K562 (cell line): ENCODE results near the gene GTF2H2C_2.
"Not testable (repeated sequence)": the region's sequence is repeated elsewhere in the genome, so short reads cannot be mapped to it uniquely, and the experiment has no call there.

ENCODE experiments used
- ATF2 ChIP-seq: sonication (generic); formaldehyde crosslinking; IDR thresholded peaks from 2 replicates; pipeline ENCODE4 v1.8.1; 2022; ENCODE audit warnings: missing genetic modification reagents
- CTCF ChIP-seq, 3 experiments: IDR thresholded peaks in 2 of 3; conservative IDR thresholded peaks in 1 of 3; 2 replicates each; pipeline ENCODE4 v1.5.1; 2011 to 2012; ENCODE audit warnings: low read length in 3 of 3, mild to moderate bottlenecking in 3 of 3, control low read depth in 2 of 3, improper control_type of control experiment in 1 of 3, inconsistent platforms in 1 of 3, low read depth in 1 of 3, mixed read lengths in 1 of 3, moderate library complexity in 1 of 3; ENCODE audit not compliant: insufficient read depth in 2 of 3
- FOXJ3 ChIP-seq: sonication (generic); formaldehyde crosslinking; IDR thresholded peaks from 2 replicates; pipeline ENCODE4 v1.4.0; 2020; ENCODE audit warnings: mild to moderate bottlenecking, missing genetic modification reagents
- FOXP4 ChIP-seq: sonication (generic); formaldehyde crosslinking; IDR thresholded peaks from 2 replicates; pipeline ENCODE4 v1.8.0; 2022; ENCODE audit warnings: mild to moderate bottlenecking, missing genetic modification reagents, borderline replicate concordance
- HNRNPH1 ChIP-seq: fragments of 200-400 bp; formaldehyde crosslinking; optimal IDR thresholded peaks from 2 replicates; pipeline ENCODE3; 2017; ENCODE audit warnings: low read depth, mild to moderate bottlenecking, low read length, moderate library complexity
- KAT7 ChIP-seq: sonication (generic); formaldehyde crosslinking; IDR thresholded peaks from 2 replicates; pipeline ENCODE4 v1.8.0; 2022; ENCODE audit warnings: missing genetic modification reagents, mild to moderate bottlenecking, borderline replicate concordance
- NCOA2 ChIP-seq, 2 experiments: fragments of 450-650 bp; IDR thresholded peaks; 2 replicates each; pipeline ENCODE4 v1.6.1; 2018; ENCODE audit warnings: mild to moderate bottlenecking in 2 of 2, moderate library complexity in 1 of 2; ENCODE audit not compliant: partially characterized antibody in 2 of 2
- RAD21 ChIP-seq, 2 experiments: fragments of 250-450 bp in 1 of 2; fragments of 450-650 bp in 1 of 2; sonication (Bioruptor Pico) in 1 of 2; formaldehyde crosslinking in 1 of 2; IDR thresholded peaks in 1 of 2; conservative IDR thresholded peaks in 1 of 2; 2 replicates each; pipeline versions ENCODE4 v1.4.0 to v1.8.0; 2020 to 2022; ENCODE audit warnings: mild to moderate bottlenecking in 2 of 2, moderate library complexity in 1 of 2
- SIN3B ChIP-seq: fragments of 450-650 bp; IDR thresholded peaks from 2 replicates; pipeline ENCODE4 v1.6.1; 2017; ENCODE audit warnings: low read depth, mild to moderate bottlenecking, moderate library complexity
- SIX5 ChIP-seq, 2 experiments: IDR thresholded peaks; 2 replicates each; pipeline ENCODE4 v1.6.1; 2011; ENCODE audit warnings: low read length in 2 of 2, borderline replicate concordance in 1 of 2, low read depth in 1 of 2, mild to moderate bottlenecking in 1 of 2, moderate library complexity in 1 of 2; ENCODE audit not compliant: insufficient read depth in 1 of 2
- TBL1XR1 ChIP-seq, 2 experiments: IDR thresholded peaks; 2 replicates each; pipeline ENCODE4 v1.6.1; 2012; ENCODE audit warnings: improper control_type of control experiment in 2 of 2, low read length in 2 of 2, mild to moderate bottlenecking in 1 of 2
- ZBTB12 ChIP-seq: fragments of 250-450 bp; sonication (Bioruptor Pico); IDR thresholded peaks from 2 replicates; pipeline ENCODE4 v1.4.0; 2020

- not testable (repeated sequence) for TF ChIP-seq FOXJ3 (CRISPR knock-in tag); ATF2 (CRISPR knock-in tag); CTCF (IDR thresholded peaks at IDR 0.05 in 2 of 3, conservative IDR thresholded peaks at IDR 0.05 in 1 of 3; ENCODE audit: insufficient read depth in 2 of 3, low read depth in 1 of 3, low read length in 3 of 3); ZBTB12 (CRISPR knock-in tag); FOXP4 (CRISPR knock-in tag); SIX5 (IDR thresholded peaks at IDR 0.05; ENCODE audit: borderline replicate concordance in 1 of 2, insufficient read depth in 1 of 2, low read depth in 1 of 2, low read length in 2 of 2); HNRNPH1; TBL1XR1 (IDR thresholded peaks at IDR 0.05; ENCODE audit: low read length in 2 of 2); RAD21 (CRISPR knock-in tag; conservative IDR thresholded peaks at IDR 0.05 in 1 of 2, IDR thresholded peaks at IDR 0.05 in 1 of 2); KAT7; SIN3B; NCOA2 (IDR thresholded peaks at IDR 0.05; ENCODE audit: partially characterized antibody in 2 of 2)
Observed at GRCh38 chr5:70449565-70449964, 34.4 kb downstream of the GTF2H2C_2 start.
